ENCODE measurements around the gene SUCLG2. TPM values are rescaled to one million over a fixed set of nuclear protein-coding genes. Genes with fewer than 3 reads are reported as not detected.

SUCLG2 gene
- total and polyA plus RNA-seq, 9 of the 15 experiments (the other 6 are each of a cell fraction or from before 2014, with no cell fraction given), result 10.1 to 41.4 (median 29.0) TPM

DNA sequence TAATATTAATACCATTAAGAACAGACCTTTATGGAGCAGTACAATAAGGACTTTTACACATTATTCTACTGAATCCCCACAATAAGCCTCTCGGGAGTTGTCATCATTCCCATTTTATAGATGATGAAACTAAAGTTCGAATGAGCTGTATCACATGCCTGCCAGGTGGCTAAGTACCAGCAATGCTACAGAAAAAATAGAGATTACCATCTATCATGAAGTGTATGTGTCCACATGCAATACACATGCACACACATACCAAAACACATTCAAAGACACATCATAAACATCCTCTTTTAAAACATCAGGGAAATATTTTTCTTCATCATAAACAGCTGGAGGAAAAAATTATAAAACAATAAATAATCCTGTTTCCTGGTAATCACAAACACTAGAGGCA lies 136.6 kb downstream of the SUCLG2 start:
- H4K20me1 ChIP-seq (replicated peaks; ENCODE audit: control insufficient read depth, insufficient read depth, low read length), result no peaks in the 10 kb centered on the region
- H3K4me2 ChIP-seq (ENCODE audit: insufficient read depth, low read length), result no peak overlapping the region
- no peaks in the 10 kb centered on the region for H3K27me3 ChIP-seq (ENCODE audit: control insufficient read depth in 2 of 2, insufficient read depth in 2 of 2, low read length in 2 of 2)
- no peak for ATAC-seq
- H3K9me1 ChIP-seq (ENCODE audit: control insufficient read depth, insufficient read depth, low read length), result no peaks in the 10 kb centered on the region
- no peak overlapping the region for H3K27ac ChIP-seq (ENCODE audit: extremely low read depth, low read depth, low read length)
- no peak for FAIRE-seq
- TF ChIP-seq CCNT2 (IDR thresholded peaks at IDR 0.05; ENCODE audit: borderline replicate concordance, extremely low read depth, insufficient read length, low read depth, low read length), result no peak
- TF ChIP-seq, protein P1, sequence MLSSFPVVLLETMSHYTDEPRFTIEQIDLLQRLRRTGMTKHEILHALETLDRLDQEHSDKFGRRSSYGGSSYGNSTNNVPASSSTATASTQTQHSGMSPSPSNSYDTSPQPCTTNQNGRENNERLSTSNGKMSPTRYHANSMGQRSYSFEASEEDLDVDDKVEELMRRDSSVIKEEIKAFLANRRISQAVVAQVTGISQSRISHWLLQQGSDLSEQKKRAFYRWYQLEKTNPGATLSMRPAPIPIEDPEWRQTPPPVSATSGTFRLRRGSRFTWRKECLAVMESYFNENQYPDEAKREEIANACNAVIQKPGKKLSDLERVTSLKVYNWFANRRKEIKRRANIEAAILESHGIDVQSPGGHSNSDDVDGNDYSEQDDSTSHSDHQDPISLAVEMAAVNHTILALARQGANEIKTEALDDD (IDR thresholded peaks at IDR 0.05), result no peak
- TF ChIP-seq SP2 (IDR thresholded peaks at IDR 0.05; ENCODE audit: extremely low read depth, low read depth, low read length, poor library complexity, severe bottlenecking), result no peak
- TF ChIP-seq, protein P2, sequence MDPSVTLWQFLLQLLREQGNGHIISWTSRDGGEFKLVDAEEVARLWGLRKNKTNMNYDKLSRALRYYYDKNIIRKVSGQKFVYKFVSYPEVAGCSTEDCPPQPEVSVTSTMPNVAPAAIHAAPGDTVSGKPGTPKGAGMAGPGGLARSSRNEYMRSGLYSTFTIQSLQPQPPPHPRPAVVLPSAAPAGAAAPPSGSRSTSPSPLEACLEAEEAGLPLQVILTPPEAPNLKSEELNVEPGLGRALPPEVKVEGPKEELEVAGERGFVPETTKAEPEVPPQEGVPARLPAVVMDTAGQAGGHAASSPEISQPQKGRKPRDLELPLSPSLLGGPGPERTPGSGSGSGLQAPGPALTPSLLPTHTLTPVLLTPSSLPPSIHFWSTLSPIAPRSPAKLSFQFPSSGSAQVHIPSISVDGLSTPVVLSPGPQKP (CRISPR knock-in tag; IDR thresholded peaks at IDR 0.05), result no peak
- no peak for TF ChIP-seq NFATC3 (IDR thresholded peaks at IDR 0.05)
- TF ChIP-seq RNF2 (IDR thresholded peaks at IDR 0.05), result no peak
- TF ChIP-seq NCOA4 (IDR thresholded peaks at IDR 0.05; ENCODE audit: partially characterized antibody), result no peak
- TF ChIP-seq ZNF239 (CRISPR knock-in tag; IDR thresholded peaks at IDR 0.05), result no peak
- TF ChIP-seq BRD4 (IDR thresholded peaks at IDR 0.05), result no peak
- TF ChIP-seq DPF2 (IDR thresholded peaks at IDR 0.05), result no peak
- TF ChIP-seq, protein P3, sequence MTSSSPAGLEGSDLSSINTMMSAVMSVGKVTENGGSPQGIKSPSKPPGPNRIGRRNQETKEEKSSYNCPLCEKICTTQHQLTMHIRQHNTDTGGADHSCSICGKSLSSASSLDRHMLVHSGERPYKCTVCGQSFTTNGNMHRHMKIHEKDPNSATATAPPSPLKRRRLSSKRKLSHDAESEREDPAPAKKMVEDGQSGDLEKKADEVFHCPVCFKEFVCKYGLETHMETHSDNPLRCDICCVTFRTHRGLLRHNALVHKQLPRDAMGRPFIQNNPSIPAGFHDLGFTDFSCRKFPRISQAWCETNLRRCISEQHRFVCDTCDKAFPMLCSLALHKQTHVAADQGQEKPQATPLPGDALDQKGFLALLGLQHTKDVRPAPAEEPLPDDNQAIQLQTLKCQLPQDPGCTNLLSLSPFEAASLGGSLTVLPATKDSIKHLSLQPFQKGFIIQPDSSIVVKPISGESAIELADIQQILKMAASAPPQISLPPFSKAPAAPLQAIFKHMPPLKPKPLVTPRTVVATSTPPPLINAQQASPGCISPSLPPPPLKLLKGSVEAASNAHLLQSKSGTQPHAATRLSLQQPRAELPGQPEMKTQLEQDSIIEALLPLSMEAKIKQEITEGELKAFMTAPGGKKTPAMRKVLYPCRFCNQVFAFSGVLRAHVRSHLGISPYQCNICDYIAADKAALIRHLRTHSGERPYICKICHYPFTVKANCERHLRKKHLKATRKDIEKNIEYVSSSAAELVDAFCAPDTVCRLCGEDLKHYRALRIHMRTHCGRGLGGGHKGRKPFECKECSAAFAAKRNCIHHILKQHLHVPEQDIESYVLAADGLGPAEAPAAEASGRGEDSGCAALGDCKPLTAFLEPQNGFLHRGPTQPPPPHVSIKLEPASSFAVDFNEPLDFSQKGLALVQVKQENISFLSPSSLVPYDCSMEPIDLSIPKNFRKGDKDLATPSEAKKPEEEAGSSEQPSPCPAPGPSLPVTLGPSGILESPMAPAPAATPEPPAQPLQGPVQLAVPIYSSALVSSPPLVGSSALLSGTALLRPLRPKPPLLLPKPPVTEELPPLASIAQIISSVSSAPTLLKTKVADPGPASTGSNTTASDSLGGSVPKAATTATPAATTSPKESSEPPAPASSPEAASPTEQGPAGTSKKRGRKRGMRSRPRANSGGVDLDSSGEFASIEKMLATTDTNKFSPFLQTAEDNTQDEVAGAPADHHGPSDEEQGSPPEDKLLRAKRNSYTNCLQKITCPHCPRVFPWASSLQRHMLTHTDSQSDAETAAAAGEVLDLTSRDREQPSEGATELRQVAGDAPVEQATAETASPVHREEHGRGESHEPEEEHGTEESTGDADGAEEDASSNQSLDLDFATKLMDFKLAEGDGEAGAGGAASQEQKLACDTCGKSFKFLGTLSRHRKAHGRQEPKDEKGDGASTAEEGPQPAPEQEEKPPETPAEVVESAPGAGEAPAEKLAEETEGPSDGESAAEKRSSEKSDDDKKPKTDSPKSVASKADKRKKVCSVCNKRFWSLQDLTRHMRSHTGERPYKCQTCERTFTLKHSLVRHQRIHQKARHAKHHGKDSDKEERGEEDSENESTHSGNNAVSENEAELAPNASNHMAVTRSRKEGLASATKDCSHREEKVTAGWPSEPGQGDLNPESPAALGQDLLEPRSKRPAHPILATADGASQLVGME (CRISPR knock-in tag; IDR thresholded peaks at IDR 0.05), result no peak
- TF ChIP-seq SRSF7 (optimal IDR thresholded peaks at IDR 0.05; ENCODE audit: low read depth, low read length), result no peak
- TF ChIP-seq RAD21 (CRISPR knock-in tag; conservative IDR thresholded peaks at IDR 0.05 in 1 of 2, IDR thresholded peaks at IDR 0.05 in 1 of 2), result no peak
- TF ChIP-seq PHF20 (IDR thresholded peaks at IDR 0.05; ENCODE audit: partially characterized antibody), result no peak
- TF ChIP-seq ZEB2 (IDR thresholded peaks at IDR 0.05), result no peak
- no peaks in the 10 kb centered on the region for H3K79me2 ChIP-seq (ENCODE audit: control insufficient read depth, insufficient read depth, low read length)
- ChIA-PET POLR2A (interaction anchor here (1.1 kb wide), 1 partner anchor 8 kb away, joined by 5 read pairs; no protein-coding TSS in a partner anchor), CTCF (ENCODE audit: low intra/inter-chr PET ratio) (no interaction called here)
- H3K9me3 ChIP-seq (replicated peaks; ENCODE audit: control insufficient read depth, insufficient read depth, low read depth, low read length), result no peaks in the 10 kb centered on the region
- no peak overlapping the region for H3K4me3 ChIP-seq
- BruUV-seq (replicated peaks), result no TSS peak
- in situ Hi-C loops (cut with MboI), result no loop called here
- H2AFZ ChIP-seq (ENCODE audit: low read depth, low read length), result no peak overlapping the region
- peaks cover 17% of the 10 kb centered on the region; the same call in 2 of the 3 replicates for H3K36me3 ChIP-seq (ENCODE audit: control insufficient read depth, insufficient read depth, low read length)
- no peaks in the 10 kb centered on the region for H3K4me1 ChIP-seq (replicated peaks in 1 of 2; ENCODE audit: control insufficient read depth in 2 of 2, insufficient read depth in 2 of 2, low read length in 2 of 2)
- WGBS (ENCODE audit: insufficient coverage, low coverage, missing lambda C conversion rate), result 92% methylated on average over 2 of the region's 2 CpGs
- intact Hi-C loops (cut with micrococcal nuclease), result no loop called here
- H3K9ac ChIP-seq (ENCODE audit: insufficient read depth in 1 of 2, low read depth in 2 of 2, low read length in 2 of 2), result no peak overlapping the region
- no peak for DNase-seq (ENCODE audit: extremely low read depth in 1 of 4, low spot score in 3 of 4)

Measured in K562 (cell line).